Measurements from ENCODE around the gene FMO1.

DNA sequence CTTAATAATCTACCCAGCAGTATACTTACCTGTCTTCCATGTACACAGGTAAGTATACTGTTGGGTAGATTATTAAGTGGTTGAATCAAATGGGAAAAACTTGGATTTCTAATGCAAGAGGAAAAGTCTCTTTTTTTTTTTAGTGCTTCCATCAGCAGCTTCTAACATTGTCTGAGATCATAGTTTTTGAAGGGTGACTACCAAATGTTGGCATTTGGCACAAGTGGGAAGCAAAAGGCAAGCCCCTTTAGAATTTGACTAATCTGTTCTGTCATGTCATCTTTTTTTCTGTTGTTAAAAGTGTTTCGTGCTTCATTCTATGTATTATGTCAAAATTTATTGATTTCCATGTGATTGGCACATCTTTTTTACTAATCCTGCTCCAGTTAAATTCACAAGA lies 547 bp downstream of the FMO1 start:
- TF ChIP-seq, protein P1, sequence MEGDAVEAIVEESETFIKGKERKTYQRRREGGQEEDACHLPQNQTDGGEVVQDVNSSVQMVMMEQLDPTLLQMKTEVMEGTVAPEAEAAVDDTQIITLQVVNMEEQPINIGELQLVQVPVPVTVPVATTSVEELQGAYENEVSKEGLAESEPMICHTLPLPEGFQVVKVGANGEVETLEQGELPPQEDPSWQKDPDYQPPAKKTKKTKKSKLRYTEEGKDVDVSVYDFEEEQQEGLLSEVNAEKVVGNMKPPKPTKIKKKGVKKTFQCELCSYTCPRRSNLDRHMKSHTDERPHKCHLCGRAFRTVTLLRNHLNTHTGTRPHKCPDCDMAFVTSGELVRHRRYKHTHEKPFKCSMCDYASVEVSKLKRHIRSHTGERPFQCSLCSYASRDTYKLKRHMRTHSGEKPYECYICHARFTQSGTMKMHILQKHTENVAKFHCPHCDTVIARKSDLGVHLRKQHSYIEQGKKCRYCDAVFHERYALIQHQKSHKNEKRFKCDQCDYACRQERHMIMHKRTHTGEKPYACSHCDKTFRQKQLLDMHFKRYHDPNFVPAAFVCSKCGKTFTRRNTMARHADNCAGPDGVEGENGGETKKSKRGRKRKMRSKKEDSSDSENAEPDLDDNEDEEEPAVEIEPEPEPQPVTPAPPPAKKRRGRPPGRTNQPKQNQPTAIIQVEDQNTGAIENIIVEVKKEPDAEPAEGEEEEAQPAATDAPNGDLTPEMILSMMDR (IDR thresholded peaks at IDR 0.05; ENCODE audit: borderline replicate concordance, extremely low read depth, low read length, poor library complexity, severe bottlenecking) = no peak
- no peak for TF ChIP-seq EZH2 (IDR thresholded peaks at IDR 0.05; ENCODE audit: borderline replicate concordance, low read depth, low read length, severe bottlenecking)
